Heart left ventricle (tissue), 13 donors: Measurements from ENCODE around the gene NME7.

Experiments used
- CTCF ChIP-seq, 12 donors: fragments of 200-600 bp; sonication (generic) in 4 of 12; IDR thresholded peaks; one replicate each; pipeline versions ENCODE4 v1.5.0 to v1.8.0; 2018 to 2022; ENCODE audit warnings: antibody characterized with exemption in 12 of 12, mild to moderate bottlenecking in 5 of 12
- POLR2A ChIP-seq, 2 donors: fragments of 450-650 bp; IDR thresholded peaks; one replicate each; pipeline ENCODE4 v1.6.1; 2017; ENCODE audit warnings: antibody characterized with exemption in 2 of 2, mild to moderate bottlenecking in 2 of 2, moderate library complexity in 2 of 2
- donor health status: ischemic (EF 13 %, LVEDD 7.1; RV severe dilation, severe dysfunction).
- donor health status: DM: no; HTN: yes; CAD: no.
- donor health status: DM: no; HTN: no; CAD: no.
- donor health status: ischemic (EF 25% LVEDD 6.9; RV normal size, moderate dysfunction).
- donor health status: ischemic (EF 25% LVEDD 5.7; RV mildly dilated, moderate dysfunction).
- donor health status: ischemic (EF 35%, LVEDD 5.7; RV mildly dilated, moderate dysfunction).
- donor health status: nonischemic (EF 11% LVEDD 7.7; RV severe dilation, severe dysfunction).
- donor health status: DM: yes; HTN: yes; CAD: no.
- donor health status: PGD.
- donor health status: ischemic (EF 29% LVEDD 5.4; RV normal size, mild dysfunction).
- donor health status: nonischemic (EF 23%, LVEDD 6.1; RV moderate dilation, normal function).

- TF ChIP-seq CTCF (IDR thresholded peaks at IDR 0.05) (no peak), POLR2A (IDR thresholded peaks at IDR 0.05) (no peak)
Observed at GRCh38 chr1:169368406-169368769, 791 bp upstream of the NME7 start.
